HG03520 (cell line): ENCODE data around the gene OR11A1.
"Not testable (repeated sequence)": the region's sequence is repeated elsewhere in the genome, so short reads cannot be mapped to it uniquely, and the experiment has no call there.

Source experiments
- ATAC-seq: cut with Tn5 transposase; IDR thresholded peaks from one replicate; pipeline ENCODE4 v1.9.1; 2021; ENCODE audit warnings: mild to moderate bottlenecking, moderate library complexity; ENCODE audit not compliant: unreplicated experiment

OR11A1 gene

GRCh38 chr6:29479560-29479959 is 22.7 kb upstream of the OR11A1 start:
- ATAC-seq: no peak

- no peak for ATAC-seq
Observed at GRCh38 chr6:29478740-29479139, 21.9 kb upstream of the OR11A1 start.

GRCh38 chr6:29477923-29478450 is 21.1 kb upstream of the OR11A1 start:
- ATAC-seq: no peak

- ATAC-seq: no peak
Observed at GRCh38 chr6:29474996-29475395, 18.1 kb upstream of the OR11A1 start.

DNA sequence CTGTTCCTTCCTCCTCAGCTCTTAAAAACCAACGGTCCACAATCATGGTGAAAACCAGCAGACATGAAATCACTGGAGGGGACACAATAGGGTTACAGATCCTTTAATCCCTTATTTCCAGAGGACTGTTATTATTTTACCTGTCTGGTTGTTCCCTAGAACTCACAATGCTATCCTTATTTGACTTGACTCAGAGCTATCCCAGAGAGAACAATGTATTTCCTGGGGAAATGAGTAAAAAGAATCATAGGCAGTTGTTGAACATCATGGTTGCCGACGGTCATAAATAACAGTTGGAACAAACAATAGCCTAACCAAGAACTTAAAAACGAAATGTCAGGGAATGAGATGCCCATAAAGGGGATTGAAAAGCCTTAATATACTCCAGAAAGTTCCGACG is 9.4 kb upstream of the OR11A1 start:
- ATAC-seq: no peak

DNA sequence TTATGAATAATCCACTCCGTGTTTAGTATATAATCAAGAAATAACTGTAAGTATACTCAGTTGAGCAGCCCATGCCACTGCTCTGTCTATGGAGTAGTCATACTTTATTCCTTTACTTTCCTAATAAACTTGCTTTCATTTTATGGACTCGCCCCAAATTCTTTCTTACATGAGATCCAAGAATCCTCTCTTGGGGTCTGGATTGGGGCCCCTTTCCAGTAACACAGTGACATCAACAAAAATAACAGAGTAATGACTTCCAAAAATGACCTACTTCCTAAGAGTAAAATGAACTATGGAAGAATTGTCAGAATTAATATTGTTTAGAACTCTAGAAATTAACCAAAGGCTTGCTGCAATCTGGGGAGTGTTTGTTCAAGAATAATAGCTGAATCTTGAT is 8.9 kb upstream of the OR11A1 start:
- no peak for ATAC-seq

DNA sequence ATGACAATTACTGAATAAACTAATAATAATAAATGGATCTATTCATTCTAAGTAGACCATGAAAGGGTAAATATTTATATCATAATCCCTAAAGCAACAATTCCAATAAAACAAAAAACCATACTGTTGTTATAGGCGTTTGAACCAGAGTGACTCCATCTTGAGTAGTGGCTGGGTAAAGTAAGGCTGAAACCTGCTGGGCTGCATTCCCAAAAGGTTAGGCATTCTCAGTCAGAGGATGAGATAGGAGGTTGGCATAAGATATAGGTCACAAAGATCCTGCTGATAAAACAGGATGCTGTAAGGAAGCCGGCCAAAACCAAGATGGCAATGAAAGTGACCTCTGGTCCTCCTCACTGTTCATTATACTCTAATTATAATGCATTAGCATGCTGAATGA is 8.4 kb upstream of the OR11A1 start:
- ATAC-seq: no peak

GRCh38 chr6:29462022-29462421 is 5.2 kb upstream of the OR11A1 start:
- no peak for ATAC-seq

GRCh38 chr6:29461021-29461814 is 4.3 kb upstream of the OR11A1 start:
- no peak for ATAC-seq

- ATAC-seq: no peak
Observed at GRCh38 chr6:29451471-29452193, 5.2 kb downstream of the OR11A1 start.

DNA sequence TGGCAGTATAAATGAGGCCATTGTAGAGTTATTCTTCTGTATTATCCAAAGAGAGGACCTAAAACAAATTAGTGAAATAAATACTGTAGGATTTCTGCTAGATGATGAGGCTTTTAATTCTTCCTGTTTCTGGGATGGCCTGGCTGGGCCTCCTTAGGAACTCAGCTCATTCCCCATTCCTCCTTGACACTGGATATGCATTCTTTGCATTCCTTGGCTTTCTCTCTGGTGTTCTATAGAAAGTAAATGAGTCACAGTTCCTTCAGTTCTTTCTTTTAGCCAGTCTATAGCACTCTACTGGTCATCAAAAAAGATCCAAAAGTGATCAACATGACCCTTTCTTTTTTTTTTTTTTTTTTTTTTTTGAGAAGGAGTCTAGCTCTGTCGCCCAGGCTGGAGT is 9.2 kb downstream of the OR11A1 start:
- ATAC-seq: no peak

DNA sequence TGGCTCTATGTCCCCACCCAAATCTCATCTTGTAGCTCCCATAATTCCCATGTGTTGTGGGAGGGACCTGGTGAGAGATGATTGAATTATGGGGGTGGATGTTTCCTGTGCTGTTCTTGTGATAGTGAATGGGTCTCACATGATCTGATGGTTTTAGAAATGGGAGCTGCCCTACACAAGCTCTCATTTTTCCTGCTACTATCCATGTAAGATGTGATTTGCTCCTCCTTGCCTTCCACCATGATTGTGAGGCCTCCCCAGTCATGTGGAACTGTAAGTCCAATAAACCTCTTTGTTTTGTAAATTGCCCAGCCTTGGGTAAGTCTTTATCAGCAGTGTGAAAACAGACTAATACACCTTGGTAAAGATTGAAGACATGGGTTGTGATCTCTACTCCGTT is 12.8 kb downstream of the OR11A1 start:
- ATAC-seq: not testable (repeated sequence)

DNA sequence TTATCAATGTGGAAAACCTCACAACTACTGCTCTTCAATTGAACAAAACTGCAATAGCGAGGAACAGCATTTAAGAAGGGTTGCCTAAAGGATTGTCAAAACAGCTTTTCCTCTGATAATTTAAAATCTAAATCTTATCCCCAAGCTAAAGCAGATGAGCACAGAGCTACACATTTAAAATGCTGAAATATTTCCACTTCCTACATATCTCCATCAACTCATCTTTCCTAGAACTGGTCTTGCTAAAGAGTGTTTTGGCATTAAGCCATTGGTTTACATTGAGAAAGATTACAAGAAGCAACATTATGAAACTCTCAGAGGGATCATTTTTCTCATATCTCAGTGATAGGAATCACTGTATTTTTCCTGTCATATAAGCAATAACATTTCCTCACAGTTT is 14.2 kb downstream of the OR11A1 start:
- no peak for ATAC-seq

DNA sequence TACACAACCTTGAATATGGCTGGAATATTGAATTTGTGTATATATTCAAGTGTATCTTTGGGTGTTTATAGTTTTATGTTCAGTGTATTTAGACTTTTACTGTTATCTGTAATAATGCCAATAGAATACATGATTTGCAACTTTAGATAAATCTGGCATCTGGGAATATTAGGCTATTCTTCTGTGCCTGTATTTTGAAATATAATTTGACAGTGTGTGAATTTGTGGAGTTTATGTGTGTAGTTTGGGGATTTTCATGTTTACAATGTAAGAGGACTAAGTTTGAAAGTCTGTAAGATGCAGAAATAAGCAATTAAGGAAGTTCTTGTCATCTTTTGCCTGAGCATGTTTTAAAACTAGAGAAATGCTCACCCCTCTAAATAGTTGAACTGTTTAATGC is 17.9 kb downstream of the OR11A1 start, which contains the start of gene OR10C1:
OR10C1 (plus strand) TSS at position 301 of the 400 bp plus-strand sequence. CDS start 710 bp downstream, outside the sequence.
- no peak for ATAC-seq

GRCh38 chr6:29436730-29437129 is 20.1 kb downstream of the OR11A1 start:
- ATAC-seq: not testable (repeated sequence)

- no peak for ATAC-seq
Observed at GRCh38 chr6:29426654-29427053, 30.2 kb downstream of the OR11A1 start.

GRCh38 chr6:29425075-29425474 is 31.8 kb downstream of the OR11A1 start:
- ATAC-seq: no peak

DNA sequence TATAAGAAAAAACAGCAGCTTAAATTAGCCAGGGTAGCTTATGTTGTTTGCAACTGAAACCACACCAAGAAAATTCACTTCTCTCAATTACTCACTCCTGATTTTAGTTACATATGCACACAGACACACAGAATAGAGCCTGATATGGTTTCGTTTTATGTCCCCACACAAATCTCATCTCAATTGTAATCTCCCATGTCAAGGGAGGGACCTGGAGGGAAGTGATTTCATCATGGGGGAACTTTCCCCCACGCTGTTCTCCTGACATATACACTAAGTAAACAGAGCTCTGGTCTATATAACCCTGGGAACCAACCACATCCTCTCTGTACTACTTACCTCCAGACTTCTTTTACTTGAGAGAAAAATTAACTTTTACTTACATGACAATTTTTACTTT is 32.3 kb downstream of the OR11A1 start:
- ATAC-seq: no peak

GRCh38 chr6:29424168-29424567 is 32.7 kb downstream of the OR11A1 start:
- no peak for ATAC-seq

DNA sequence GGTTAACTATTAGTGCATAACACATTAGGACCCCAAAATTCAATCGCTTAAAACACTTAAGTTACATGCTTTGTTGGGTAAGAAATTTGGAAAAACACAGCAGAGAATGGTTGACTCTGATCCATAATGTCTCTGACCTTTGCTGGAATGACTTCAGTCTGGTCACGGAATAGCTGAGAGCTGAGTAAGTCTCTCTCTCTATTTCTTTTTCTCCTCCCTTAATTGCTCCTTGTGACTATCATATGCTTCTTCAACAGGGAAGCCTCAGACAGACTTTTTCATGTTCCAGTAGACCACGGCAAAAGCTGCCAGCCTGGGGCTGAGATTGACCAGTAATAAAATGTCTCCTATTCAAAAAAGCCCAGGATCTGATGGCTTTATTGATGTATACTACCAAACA is 37.4 kb downstream of the OR11A1 start:
- ATAC-seq: no peak

- no peak for ATAC-seq
Observed at GRCh38 chr6:29414588-29414987, 42.3 kb downstream of the OR11A1 start, which contains the start of gene OR12D1. Gene OR12D1, plus strand, starts transcription at chr6:29414928.

- ATAC-seq: no peak
Observed at GRCh38 chr6:29403801-29404200, 53.1 kb downstream of the OR11A1 start.
